ENCODE data around the gene FOXA2.
"Not testable (repeated sequence)": the region's sequence is repeated elsewhere in the genome, so short reads cannot be mapped to it uniquely, and the experiment has no call there.

Gene FOXA2

DNA sequence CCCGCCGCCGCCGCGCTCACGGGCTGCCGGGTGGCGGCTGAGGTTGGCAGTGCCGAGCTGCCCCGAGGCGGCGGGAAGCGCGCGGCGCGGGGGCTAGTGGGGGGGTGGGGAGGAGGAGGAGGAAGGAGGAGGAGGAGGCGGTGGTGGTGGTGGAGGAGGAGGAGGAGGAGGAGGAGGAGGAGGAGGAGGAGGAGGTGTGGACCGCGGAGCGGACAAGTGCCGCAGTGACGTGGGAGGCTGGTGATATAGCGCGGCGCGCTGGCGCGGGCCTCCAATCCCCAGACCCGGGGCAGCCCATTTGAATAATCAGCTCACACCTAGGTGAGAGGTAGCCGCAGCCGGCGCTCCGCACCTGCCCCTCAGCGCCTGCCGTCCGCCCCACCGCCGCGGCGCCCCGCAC is at the start of gene FOXA2:
FOXA2 (minus strand) TSS at position 51 of the 400 bp plus-strand sequence. CDS start 294 bp downstream, outside the sequence.
- DNase-seq = no peak

- DNase-seq = no peak
Observed at GRCh38 chr20:22630701-22631100, 46.3 kb upstream of the FOXA2 start.

GRCh38 chr20:22629927-22630326 is 45.6 kb upstream of the FOXA2 start:
- DNase-seq = no peak

DNA sequence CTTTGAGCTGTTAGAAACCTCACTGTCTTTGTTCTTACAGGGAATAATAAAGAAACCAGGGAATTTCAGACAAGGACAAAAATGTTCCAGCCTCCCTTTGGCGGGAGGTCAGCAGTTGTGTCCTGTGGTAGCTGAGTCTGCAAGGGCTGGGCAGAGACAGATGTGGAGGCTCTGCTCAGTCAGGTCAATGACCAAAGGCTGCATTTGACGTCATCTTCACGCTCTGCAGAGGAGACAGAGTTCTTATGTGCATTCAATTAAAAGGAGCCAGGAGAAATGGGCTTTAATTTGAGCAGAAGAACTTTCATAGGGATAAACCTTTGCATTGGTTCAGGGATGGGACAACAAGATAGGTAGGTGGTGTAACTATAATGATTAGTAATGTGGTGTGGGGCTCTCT is 45.1 kb upstream of the FOXA2 start:
- DNase-seq = no peak

DNA sequence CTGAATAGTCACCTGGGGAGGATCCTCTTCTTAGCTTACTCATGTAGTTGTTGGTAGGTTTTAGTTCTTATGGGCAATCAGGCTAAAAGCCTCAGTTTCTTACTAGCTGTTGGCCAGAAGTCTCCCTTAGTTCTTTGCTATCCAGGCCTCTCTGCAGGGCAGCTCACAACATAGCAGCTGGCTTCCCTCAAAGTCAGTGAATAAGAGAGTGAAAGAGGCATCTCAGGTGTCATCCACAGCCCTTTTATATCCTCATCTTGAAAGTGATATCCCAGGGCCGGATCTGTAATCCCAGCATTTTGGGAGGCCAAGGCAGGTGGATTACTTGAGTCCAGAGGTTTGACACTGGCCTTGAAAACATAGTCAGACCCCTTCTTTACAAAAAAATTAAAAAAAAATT is 42.1 kb upstream of the FOXA2 start:
- DNase-seq = no peak

GRCh38 chr20:22623211-22623610 is 38.8 kb upstream of the FOXA2 start:
- DNase-seq = no peak

DNA sequence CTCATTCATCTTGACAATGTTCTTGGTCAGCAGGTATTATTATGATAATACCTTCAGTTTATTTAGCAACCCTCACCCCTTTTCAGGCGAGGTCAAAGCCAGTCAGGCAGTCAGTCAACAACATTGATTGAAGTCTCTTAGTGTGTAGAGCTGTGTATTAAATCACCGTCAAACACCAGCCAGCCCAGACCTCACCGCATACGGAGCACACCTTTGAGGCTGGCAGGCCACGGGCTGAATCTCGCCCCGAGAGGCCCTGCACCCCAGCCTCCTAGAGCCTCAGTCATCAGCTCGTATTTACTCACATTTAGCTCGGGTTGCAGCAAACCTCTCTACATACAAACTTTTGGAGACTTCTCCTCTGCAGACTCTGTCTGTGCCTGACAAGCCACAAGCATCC is 36.0 kb upstream of the FOXA2 start:
- DNase-seq = no peak

GRCh38 chr20:22619806-22620205 is 35.4 kb upstream of the FOXA2 start:
- DNase-seq = no peak

DNA sequence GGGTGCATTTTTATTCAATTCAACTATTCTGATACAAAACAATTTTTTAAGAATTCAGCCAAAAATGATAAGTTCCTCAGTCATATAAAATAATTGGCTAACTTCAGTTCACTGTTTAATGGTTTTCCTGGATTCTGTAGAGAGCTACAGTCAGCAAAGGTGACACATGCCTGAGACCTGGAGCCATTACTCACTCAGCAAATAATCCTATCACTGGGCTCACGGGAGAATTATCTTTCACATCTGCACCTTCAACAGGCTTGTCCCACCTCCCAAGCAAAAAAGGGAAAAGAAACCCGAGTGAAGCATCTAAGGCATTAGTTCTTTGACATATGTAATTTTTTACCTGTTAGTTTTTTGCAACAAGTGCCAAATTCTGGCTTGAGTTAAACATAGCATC is 34.9 kb upstream of the FOXA2 start:
- no peak for DNase-seq

DNA sequence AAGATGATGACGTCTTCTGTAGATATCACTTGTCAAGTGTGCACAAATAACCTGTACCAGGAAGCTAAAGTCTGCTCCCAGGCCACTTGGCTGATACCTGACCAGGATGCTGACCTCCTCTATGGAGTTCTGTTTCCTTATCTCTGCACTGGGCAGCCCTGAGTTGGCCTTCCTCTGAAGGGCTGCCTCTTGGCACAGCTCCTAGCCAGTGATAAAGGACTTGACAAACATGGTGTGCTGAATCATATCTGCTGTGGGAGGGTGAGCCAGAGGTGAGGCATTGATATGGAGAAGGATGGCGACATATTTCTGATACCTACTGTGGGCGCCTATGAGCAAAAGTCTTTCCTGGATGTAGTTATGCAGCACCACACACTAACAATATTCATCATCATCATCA is 32.8 kb upstream of the FOXA2 start:
- no peak for DNase-seq

GRCh38 chr20:22616551-22616950 is 32.2 kb upstream of the FOXA2 start:
- DNase-seq = no peak

DNA sequence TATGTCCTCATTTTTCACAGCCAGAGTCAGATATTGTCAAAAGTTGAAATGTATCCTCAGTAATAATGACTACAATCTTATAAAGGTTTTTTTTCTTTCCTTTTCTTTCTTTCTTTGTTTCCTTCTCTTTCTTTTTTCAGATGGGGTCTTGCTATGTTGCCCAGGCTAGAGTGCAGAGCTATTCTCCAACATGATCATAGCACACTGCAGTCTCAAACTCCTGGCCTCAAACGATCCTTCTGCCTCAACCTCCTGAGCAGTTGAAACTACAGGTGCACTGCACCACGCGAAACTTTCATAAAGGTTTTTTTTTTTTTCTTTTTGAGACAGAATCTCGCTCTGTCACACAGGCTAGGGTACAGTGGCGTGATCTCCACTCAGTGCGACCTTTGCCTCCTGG is 31.1 kb upstream of the FOXA2 start:
- no peak for DNase-seq

DNA sequence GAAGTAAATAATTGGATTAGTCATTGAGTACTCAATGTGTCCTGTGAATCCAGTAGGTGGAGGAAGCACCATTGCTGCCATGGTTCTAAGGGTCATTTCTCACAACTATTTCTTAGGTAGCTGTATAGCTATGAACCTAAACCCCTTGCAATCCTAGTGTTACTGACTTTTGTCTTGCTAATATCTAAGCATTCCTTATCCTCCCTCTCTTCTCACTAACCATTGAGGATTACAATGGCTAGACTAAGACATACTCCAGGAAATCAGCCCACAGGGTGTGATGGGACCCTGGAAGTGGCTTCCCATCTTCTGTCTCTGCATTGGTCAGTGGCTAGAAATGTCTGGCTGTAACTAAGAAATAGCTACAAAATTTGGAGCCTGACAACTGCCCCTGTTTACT is 27.3 kb upstream of the FOXA2 start:
- DNase-seq = no peak

GRCh38 chr20:22607695-22608094 is 23.3 kb upstream of the FOXA2 start:
- DNase-seq = no peak

DNA sequence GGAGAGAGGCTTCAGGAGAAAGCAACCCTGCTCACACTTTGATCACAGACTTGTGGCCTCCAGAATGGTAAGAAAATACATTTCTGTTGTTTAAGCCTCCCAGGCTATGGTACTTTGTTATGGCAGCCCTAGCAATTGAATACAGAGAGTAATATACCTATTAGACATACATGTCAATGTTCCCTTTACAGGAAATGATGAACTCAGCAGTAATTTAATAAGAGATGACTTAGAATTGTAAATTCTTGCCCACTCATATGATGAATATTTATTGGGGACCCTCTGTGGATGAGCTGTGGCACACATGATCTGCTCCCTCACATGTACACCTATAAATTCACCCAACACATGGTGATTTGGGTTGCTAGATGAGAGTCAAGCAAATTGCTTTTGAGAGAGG is 20.4 kb upstream of the FOXA2 start:
- no peak for DNase-seq

DNA sequence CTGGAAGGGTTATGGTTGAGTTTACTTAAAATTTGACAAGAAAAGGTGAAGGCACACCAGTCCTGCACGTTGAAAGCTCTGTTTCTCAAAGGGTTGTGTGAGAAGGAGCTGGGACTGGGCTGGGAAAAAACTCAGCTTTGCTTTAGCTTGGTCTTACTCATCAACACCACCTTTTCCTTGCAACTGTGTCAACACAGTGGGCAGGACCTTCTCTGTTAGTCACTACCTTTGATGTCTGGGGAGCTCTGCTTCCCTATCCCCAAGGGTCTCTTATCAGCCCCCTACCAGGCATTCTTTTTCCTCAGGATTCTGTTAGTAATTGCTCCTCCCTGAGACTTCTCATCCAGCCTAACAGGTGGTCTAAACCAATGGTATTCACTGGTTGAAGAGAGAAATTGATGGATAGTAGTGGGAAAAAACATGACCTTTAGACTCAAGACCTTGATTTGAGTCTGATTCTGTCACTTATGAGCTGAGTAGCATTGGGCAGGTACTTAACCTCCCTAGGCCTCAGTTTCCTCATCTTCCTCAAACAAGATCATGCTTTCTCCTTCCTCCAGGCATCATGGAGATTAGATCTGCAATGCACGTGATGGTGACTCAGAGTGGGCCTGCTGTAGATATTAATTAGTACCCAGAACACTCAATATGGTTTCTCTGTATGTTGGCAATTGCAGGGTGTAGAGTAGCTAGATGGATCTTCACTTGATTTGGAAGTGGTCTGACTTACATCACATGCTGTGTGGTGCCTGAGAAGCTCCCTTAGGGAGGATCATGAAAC is 17.2 kb upstream of the FOXA2 start:
- DNase-seq = no peak

- DNase-seq = not testable (repeated sequence)
Observed at GRCh38 chr20:22599258-22599657, 14.9 kb upstream of the FOXA2 start.

- no peak for DNase-seq
Observed at GRCh38 chr20:22597303-22597702, 12.9 kb upstream of the FOXA2 start.

DNA sequence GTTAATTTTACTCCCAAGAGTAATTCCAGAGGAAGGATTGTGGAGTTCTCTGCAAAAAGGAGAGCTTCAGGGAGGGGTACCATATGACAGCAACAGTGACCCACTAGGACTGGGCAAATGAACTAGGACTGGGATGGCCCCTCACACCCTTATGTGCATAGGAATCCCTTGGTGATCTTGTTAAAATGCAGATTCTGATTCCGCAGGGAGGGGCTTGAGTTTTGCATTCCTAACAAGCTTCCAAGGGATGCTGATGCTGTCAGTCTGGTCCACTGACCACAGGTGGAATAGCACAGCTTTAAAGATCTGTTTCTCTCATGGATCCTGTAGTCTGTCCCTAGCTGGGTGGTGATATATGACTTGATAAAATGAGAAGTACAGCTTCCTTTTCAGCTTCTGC is 6.3 kb upstream of the FOXA2 start:
- DNase-seq = no peak

DNA sequence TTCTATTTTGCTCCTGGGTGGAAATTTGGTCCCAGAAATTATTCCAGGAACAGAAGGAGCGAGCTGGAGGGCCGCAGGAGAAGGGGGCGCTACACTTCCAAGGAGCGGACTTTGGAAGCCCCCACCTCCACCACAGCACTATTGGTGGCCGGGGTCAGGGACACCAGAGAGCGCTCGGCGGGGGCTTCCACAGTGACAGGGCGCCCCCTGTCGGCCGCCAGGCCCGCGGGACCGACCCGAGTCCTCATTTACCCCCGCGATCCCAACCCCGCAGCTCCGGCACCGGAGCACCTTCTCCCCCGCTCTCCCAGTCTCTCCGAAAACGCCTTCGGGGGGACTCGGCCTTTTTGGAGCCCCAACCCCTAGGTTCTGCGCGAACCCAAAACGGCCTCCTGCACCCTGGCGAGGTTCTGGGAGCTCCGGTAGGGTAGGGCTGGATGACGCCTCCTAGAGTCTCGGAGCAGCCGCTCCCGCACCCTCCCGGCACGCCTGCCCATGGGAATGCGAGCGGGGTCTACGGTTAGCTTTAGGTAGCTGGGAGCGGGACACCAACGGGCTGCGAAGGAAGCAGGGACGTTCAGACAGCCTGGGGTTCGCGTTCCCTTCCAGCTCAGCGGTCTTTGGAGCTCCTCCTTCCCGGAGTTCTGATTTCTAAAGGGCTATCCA is 2.4 kb upstream of the FOXA2 start:
- no peak for DNase-seq

GRCh38 chr20:22585786-22586493 is 1.6 kb upstream of the FOXA2 start:
- no peak for DNase-seq

DNA sequence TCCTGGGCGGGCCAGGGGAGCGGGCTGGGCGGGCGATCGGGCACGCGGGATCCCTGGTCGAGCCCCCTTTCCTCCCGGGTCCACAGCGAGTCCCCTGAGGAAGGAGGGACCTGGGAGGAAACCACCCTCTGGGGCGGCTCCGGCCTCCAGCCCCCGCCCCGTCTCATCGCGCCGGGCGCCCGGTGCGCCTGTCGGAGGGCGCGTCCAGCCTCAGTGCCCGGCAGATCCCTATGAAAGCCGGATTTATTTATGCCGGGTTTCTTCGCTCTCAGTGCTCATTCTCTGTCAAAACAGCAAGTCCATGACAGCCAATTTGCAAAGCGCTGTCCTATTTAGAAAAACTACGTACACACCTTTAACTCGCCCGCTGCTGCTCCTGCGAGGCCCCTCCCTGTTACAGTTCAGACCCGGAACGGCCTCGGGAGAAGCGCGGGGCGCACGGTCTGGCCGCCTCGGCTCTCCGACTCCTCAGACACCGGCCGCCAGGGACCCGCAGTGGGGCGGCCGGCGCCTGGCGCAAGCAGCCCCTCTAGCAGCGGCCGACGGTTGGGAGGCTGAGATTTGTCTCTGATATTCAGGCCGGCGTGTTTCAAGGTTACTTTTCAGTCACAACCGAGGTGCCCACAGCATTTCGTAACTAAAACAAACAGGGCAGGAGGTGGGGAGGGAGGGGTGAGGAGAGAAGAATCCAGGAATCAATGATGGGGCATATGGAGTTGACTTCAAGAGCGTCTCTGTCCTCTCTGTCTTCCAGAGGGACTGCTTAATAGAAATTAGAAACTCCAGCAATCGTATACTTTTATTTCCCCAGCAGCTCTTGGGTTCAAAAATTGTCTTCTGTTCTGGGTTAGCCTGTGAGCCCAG is 782 bp upstream of the FOXA2 start:
- no peak for DNase-seq

Measured in CD4-positive, alpha-beta T cell treated with Interferon gamma for 1 hour (primary cell).